ENCODE measurements around the gene TUBB. TPM values are rescaled to one million over a fixed set of nuclear protein-coding genes. Genes with fewer than 3 reads are reported as not detected.

TUBB gene
- total and polyA plus RNA-seq, 9 of the 15 experiments (the other 6 are each of a cell fraction or from before 2014, with no cell fraction given) = 971 to 2,870 (median 1,478) TPM

GRCh38 chr6:30721198-30722024 is 1.3 kb downstream of the TUBB start (continued):
- no peak for TF ChIP-seq ZNF699 (CRISPR knock-in tag; IDR thresholded peaks at IDR 0.05; ENCODE audit: insufficient replicate concordance)
- TF ChIP-seq FOXJ2 (tag; IDR thresholded peaks at IDR 0.05) = 0 out of 2 replicates have a peak, but pooled peaks have one; percentile 39
- TF ChIP-seq ESRRA (IDR thresholded peaks at IDR 0.05; ENCODE audit: borderline replicate concordance, low read depth) = 0 out of 2 replicates have a peak, but pooled peaks have one; percentile 43
- TF ChIP-seq POLR2H (tag; IDR thresholded peaks at IDR 0.05; ENCODE audit: low read depth) = no peak
- no peak for TF ChIP-seq MTA1 (IDR thresholded peaks at IDR 0.05; ENCODE audit: borderline replicate concordance)
- peak; percentile 66 for TF ChIP-seq TEAD4 (IDR thresholded peaks at IDR 0.05; ENCODE audit: low read length)
- no peak for TF ChIP-seq TEAD4 (CRISPR knock-in tag; IDR thresholded peaks at IDR 0.05; ENCODE audit: borderline replicate concordance)
- no peak for TF ChIP-seq BRD4 (IDR thresholded peaks at IDR 0.05)
- TF ChIP-seq, protein P1, sequence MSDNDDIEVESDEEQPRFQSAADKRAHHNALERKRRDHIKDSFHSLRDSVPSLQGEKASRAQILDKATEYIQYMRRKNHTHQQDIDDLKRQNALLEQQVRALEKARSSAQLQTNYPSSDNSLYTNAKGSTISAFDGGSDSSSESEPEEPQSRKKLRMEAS (CRISPR knock-in tag; IDR thresholded peaks at IDR 0.05) = peak; percentile 95
- TF ChIP-seq, protein P2, sequence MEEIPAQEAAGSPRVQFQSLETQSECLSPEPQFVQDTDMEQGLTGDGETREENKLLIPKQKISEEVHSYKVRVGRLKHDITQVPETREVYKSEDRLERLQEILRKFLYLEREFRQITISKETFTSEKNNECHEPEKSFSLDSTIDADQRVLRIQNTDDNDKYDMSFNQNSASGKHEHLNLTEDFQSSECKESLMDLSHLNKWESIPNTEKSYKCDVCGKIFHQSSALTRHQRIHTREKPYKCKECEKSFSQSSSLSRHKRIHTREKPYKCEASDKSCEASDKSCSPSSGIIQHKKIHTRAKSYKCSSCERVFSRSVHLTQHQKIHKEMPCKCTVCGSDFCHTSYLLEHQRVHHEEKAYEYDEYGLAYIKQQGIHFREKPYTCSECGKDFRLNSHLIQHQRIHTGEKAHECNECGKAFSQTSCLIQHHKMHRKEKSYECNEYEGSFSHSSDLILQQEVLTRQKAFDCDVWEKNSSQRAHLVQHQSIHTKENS (CRISPR knock-in tag; IDR thresholded peaks at IDR 0.05) = no peak
- no peak for TF ChIP-seq CCAR2 (IDR thresholded peaks at IDR 0.05; ENCODE audit: low read depth, low read length)
- no peak for TF ChIP-seq SNRNP70 (optimal IDR thresholded peaks at IDR 0.05; ENCODE audit: low read depth, low read length)
- no peak for TF ChIP-seq ZFPM2 (CRISPR knock-in tag; IDR thresholded peaks at IDR 0.05)
- TF ChIP-seq ATF6 (CRISPR knock-in tag; IDR thresholded peaks at IDR 0.05) = peak; percentile 74; the same call in 1 of the 2 replicates
- TF ChIP-seq PRDM10 (IDR thresholded peaks at IDR 0.05; ENCODE audit: partially characterized antibody) = peak; percentile 4
- TF ChIP-seq MCM7 (IDR thresholded peaks at IDR 0.05) = no peak
- TF ChIP-seq VEZF1 (CRISPR knock-in tag; IDR thresholded peaks at IDR 0.05) = peak; percentile 97
- peak; percentile 91; the same call in 1 of the 2 replicates for TF ChIP-seq KLF13 (tag; IDR thresholded peaks at IDR 0.05; ENCODE audit: borderline replicate concordance, low read depth)
- TF ChIP-seq EWSR1 (IDR thresholded peaks at IDR 0.05; ENCODE audit: borderline replicate concordance, low read depth, partially characterized antibody) = no peak

Data from K562 (cell line).